ENCODE results near the gene SIDT2.

The SIDT2 gene

GRCh38 chr11:117187799-117188481, 9.4 kb downstream of the SIDT2 start:
- no peak for TF ChIP-seq ARNTL (CRISPR knock-in tag; IDR thresholded peaks at IDR 0.05; ENCODE audit: borderline replicate concordance, low read depth)
- TF ChIP-seq SNAI2 (CRISPR knock-in tag; IDR thresholded peaks at IDR 0.05): no peak
- no peak for TF ChIP-seq RARB (CRISPR knock-in tag; IDR thresholded peaks at IDR 0.05)
- TF ChIP-seq ZNF70 (CRISPR knock-in tag; IDR thresholded peaks at IDR 0.05): no peak
- no peak for TF ChIP-seq PPARA (CRISPR knock-in tag; IDR thresholded peaks at IDR 0.05; ENCODE audit: borderline replicate concordance)
- TF ChIP-seq TSHZ2 (CRISPR knock-in tag; IDR thresholded peaks at IDR 0.05): no peak
- TF ChIP-seq ISL1 (CRISPR knock-in tag; IDR thresholded peaks at IDR 0.05): no peak
- no peak for TF ChIP-seq GLIS3 (CRISPR knock-in tag; IDR thresholded peaks at IDR 0.05)
- no peak for TF ChIP-seq BACH2 (CRISPR knock-in tag; IDR thresholded peaks at IDR 0.05; ENCODE audit: borderline replicate concordance)
- TF ChIP-seq ZFP3 (CRISPR knock-in tag; IDR thresholded peaks at IDR 0.05): no peak
- TF ChIP-seq TCF4 (CRISPR knock-in tag; IDR thresholded peaks at IDR 0.05; ENCODE audit: borderline replicate concordance): no peak
- TF ChIP-seq CSDC2 (CRISPR knock-in tag; IDR thresholded peaks at IDR 0.05): no peak
- no peak for TF ChIP-seq POU6F1 (CRISPR knock-in tag; IDR thresholded peaks at IDR 0.05; ENCODE audit: borderline replicate concordance, low read depth)
- no peak for ATAC-seq

GRCh38 chr11:117188620-117189081, 10.1 kb downstream of the SIDT2 start:
- ATAC-seq: no peak
- TF ChIP-seq CSRNP3 (CRISPR knock-in tag; IDR thresholded peaks at IDR 0.05) (no peak), TCF4 (CRISPR knock-in tag; IDR thresholded peaks at IDR 0.05; ENCODE audit: borderline replicate concordance) (no peak), PATZ1 (CRISPR knock-in tag; IDR thresholded peaks at IDR 0.05; ENCODE audit: borderline replicate concordance) (no peak), TSHZ2 (CRISPR knock-in tag; IDR thresholded peaks at IDR 0.05) (no peak), ARNTL (CRISPR knock-in tag; IDR thresholded peaks at IDR 0.05; ENCODE audit: borderline replicate concordance, low read depth) (no peak), TOX (CRISPR knock-in tag; IDR thresholded peaks at IDR 0.05; ENCODE audit: borderline replicate concordance) (no peak), OSR1 (CRISPR knock-in tag; IDR thresholded peaks at IDR 0.05) (no peak), ESRRG (CRISPR knock-in tag; IDR thresholded peaks at IDR 0.05) (no peak), RARB (CRISPR knock-in tag; IDR thresholded peaks at IDR 0.05) (no peak), CREB5 (CRISPR knock-in tag; IDR thresholded peaks at IDR 0.05; ENCODE audit: low read depth) (no peak), ZC3H10 (CRISPR knock-in tag; IDR thresholded peaks at IDR 0.05) (no peak), ZNF8 (CRISPR knock-in tag; IDR thresholded peaks at IDR 0.05) (no peak), CSDC2 (CRISPR knock-in tag; IDR thresholded peaks at IDR 0.05) (no peak), ZFP30 (CRISPR knock-in tag; IDR thresholded peaks at IDR 0.05) (no peak), SNAI2 (CRISPR knock-in tag; IDR thresholded peaks at IDR 0.05) (no peak)

All from SK-N-SH treated with all-trans-retinoic acid at 6 μM for 48 hours (cell line).